Adipocyte (in vitro differentiated cells): ENCODE measurements around the gene NWD2.

Source experiments
- DNase-seq: peaks from one replicate; pipeline ENCODE4 v3.0.0-alpha.2; 2015; ENCODE audit warnings: low read depth
- H3K27me3 ChIP-seq: replicated peaks from 2 replicates; pipeline ENCODE4 v1.7.0; 2013; ENCODE audit warnings: mild to moderate bottlenecking, low read length, moderate library complexity; ENCODE audit not compliant: control insufficient read depth, insufficient read depth
- H3K36me3 ChIP-seq: 2 replicates; pipeline ENCODE4 v1.7.0; 2013; ENCODE audit warnings: low read length, mild to moderate bottlenecking, moderate library complexity; ENCODE audit not compliant: control insufficient read depth, insufficient read depth, severe bottlenecking
- H3K4me1 ChIP-seq: 2 replicates; pipeline ENCODE4 v1.7.0; 2013; ENCODE audit warnings: mild to moderate bottlenecking, low read length, moderate library complexity; ENCODE audit not compliant: control insufficient read depth, insufficient read depth
- H3K4me3 ChIP-seq: 2 replicates; pipeline ENCODE4 v1.7.0; 2013; ENCODE audit warnings: mild to moderate bottlenecking, low read length, moderate library complexity
- H3K9ac ChIP-seq: 2 replicates; pipeline ENCODE4 v1.7.0; 2013; ENCODE audit warnings: mild to moderate bottlenecking, low read length, moderate library complexity
- H3K9me3 ChIP-seq: 2 replicates; pipeline ENCODE4 v1.7.0; 2013; ENCODE audit warnings: mild to moderate bottlenecking, low read length, moderate library complexity; ENCODE audit not compliant: control insufficient read depth

Gene NWD2

DNA sequence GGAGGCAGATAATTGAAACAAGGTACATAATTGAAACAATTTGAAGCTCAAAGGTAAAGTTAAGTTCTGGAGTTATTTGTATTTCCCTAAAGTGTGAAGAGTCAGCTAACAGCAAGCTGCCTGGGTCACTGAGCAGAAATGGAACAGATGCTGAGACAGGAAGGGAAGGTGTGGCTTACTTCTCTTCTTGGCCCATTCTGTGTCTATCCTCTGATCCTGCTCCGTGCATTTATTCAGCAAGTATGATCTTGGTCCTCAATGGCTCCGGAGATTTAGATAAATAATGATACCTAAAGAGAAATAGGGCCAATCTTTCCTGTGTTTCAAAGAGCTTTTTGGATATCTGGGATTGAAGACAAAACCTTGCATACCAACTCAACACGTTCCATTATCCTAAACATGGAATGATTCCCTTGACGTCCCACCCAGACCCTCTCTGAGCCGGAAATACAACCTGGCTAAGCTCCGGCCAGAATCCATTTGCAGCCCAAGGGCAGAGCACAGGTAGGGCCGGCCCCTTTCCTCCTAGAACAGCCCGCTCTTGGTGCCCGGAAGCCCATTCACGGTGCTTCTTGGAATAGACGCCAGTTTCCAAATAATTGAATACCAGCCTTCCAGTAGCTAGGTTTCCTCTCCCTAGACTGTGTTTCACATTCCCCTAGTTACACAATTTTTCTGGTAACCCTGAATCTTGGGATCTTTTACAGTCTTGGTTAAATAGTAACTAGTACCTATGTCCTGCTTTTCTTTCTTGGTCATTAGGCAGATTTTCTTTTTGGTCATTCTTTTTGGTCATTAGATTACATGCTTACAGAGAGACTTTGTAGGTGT, 211.0 kb downstream of the NWD2 start:
- peaks cover 9% of the 10 kb centered on the region for H3K9me3 ChIP-seq
- peaks cover 52% of the 10 kb centered on the region for H3K27me3 ChIP-seq
- peaks cover 8% of the 10 kb centered on the region for H3K4me1 ChIP-seq
- DNase-seq = no peak
- H3K4me3 ChIP-seq = no peak overlapping the region
- H3K36me3 ChIP-seq = no peaks in the 10 kb centered on the region
- H3K9ac ChIP-seq = no peak overlapping the region

GRCh38 chr4:37461801-37462200, 217.3 kb downstream of the NWD2 start:
- Histone ChIP-seq H3K4me3 (no peak overlapping the region), H3K36me3 (no peaks in the 10 kb centered on the region), H3K27me3 (peaks cover 7% of the 10 kb centered on the region), H3K9me3 (peaks cover 9% of the 10 kb centered on the region), H3K9ac (no peak overlapping the region), H3K4me1 (no peaks in the 10 kb centered on the region)
- DNase-seq = no peak

DNA sequence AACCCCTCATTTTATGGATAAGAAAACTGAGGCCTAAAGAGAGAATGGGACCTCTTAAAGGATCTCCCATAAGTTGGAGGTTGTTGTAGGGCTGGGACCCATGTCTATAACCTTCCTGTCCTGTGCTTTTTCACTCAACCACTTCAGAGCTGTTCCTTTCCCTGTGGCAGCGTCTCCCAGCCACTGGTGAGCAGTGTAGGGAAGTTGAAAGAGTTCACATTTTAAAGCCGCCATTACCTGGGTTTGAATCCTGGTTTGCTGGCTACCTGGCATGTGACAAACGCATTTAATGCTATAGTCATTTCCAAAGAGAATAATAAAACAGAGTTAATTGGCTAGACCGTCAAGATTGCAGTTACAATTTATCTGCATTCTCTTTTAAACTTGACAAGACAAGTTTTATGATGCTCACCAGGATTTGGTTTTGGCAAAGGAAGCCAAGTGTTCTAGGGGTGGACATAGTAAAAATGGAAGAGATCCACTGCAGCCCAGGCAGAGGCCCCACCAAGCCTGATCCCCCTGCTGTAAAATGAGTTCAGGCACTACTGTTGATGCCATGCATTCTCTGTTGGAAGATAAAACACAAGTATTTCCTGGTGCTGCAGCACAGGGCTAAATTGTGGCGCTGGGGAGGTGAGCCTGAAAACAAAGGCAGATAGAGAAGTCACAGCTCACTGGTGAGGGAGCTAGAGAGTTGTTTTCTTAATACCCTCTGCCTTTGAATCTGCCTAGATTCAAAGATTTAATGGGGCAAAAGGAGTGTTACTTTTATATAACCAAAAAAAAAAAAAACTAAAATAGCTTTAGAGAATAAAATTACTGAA, 218.7 kb downstream of the NWD2 start:
- no peak overlapping the region for H3K4me3 ChIP-seq
- no peak overlapping the region for H3K9ac ChIP-seq
- H3K9me3 ChIP-seq = peaks cover 6% of the 10 kb centered on the region
- no peak for DNase-seq
- H3K4me1 ChIP-seq = no peaks in the 10 kb centered on the region
- H3K36me3 ChIP-seq = no peaks in the 10 kb centered on the region
- peaks cover 2% of the 10 kb centered on the region for H3K27me3 ChIP-seq

DNA sequence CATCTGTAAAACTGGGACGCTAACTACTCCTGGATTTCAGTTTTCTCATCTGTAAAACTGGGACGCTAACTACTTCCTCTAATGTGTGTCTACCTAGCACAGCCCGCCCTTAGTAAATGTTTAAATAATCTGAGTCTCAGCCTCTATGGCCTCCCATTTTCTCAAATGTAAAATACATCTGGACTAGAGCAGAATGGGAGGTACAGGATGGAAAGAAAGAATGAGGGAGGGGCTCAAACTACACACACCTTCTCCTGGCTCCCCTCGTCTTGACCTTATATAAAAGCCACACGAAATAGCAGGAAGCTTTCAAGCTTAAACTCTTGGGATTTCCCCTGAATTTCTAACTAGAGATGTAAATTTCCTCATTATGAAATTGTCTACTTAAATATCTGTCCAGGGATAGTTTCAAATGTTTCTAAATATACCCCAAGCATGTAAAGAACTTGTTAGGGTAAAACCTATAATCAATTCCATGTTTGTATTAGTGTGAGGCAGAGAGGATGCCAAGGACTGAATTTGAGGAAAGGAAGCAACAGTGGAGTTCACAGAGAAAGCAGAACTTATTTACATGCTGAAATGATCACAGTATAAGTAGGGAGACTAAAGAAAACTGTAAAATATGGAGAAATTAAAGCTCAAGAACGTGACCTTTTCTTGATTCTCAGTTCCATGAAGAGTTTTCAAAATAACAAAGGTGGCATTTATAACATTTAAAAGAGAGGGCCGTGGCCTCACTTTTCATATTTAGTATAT, 220.0 kb downstream of the NWD2 start:
- Histone ChIP-seq H3K9ac (no peak overlapping the region), H3K27me3 (peaks cover 6% of the 10 kb centered on the region), H3K36me3 (no peaks in the 10 kb centered on the region), H3K4me3 (no peak overlapping the region), H3K4me1 (no peaks in the 10 kb centered on the region), H3K9me3 (no peaks in the 10 kb centered on the region)
- no peak for DNase-seq

DNA sequence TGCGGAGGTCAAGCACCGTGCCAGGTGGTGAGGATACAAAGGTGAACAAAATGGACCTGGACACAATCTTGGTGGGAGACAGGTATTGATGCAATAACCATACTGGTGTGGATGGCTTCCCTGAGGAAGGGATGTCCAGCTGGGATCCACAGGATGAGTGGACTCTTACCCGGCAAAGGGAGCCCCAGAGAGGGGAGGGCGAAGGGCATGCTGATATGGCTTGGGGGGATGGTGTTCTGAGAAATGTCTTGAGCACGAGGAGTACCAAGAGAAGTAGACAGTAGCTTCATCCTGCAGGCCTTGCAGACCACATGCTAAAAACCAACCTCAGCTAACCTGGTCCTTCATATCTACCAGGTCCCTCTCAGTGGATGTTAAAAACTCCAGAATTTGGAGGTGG, 220.8 kb downstream of the NWD2 start:
- Histone ChIP-seq H3K36me3 (no peaks in the 10 kb centered on the region), H3K9me3 (no peaks in the 10 kb centered on the region), H3K4me1 (no peaks in the 10 kb centered on the region), H3K27me3 (peaks cover 6% of the 10 kb centered on the region), H3K4me3 (no peak overlapping the region), H3K9ac (no peak overlapping the region)
- no peak for DNase-seq

- Histone ChIP-seq H3K9me3 (no peaks in the 10 kb centered on the region), H3K27me3 (peaks cover 6% of the 10 kb centered on the region), H3K9ac (no peak overlapping the region), H3K36me3 (no peaks in the 10 kb centered on the region), H3K4me3 (no peak overlapping the region), H3K4me1 (no peaks in the 10 kb centered on the region)
- no peak for DNase-seq
These were observed 221.3 kb downstream of the NWD2 start for GRCh38 chr4:37465845-37466244.

DNA sequence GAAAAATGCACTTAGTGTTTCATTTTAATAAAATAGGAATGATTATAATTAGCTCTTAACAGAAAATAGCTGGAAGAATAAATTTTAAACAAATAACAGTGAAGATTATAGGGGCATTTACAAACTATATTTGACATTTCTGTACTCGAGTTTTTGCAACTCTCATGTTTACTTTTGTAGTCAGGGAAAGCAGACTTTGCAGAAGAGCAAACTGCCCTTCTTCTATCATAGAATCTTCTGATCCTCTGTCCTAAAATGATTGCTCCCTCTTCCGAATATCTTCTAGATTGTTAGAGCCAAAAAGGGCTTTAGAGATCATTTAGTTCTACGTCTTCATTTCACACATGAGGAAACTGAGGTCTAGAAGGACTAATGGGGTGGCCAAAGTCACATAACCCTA, 222.7 kb downstream of the NWD2 start:
- no peak for DNase-seq
- Histone ChIP-seq H3K4me3 (no peak overlapping the region), H3K36me3 (no peaks in the 10 kb centered on the region)

DNA sequence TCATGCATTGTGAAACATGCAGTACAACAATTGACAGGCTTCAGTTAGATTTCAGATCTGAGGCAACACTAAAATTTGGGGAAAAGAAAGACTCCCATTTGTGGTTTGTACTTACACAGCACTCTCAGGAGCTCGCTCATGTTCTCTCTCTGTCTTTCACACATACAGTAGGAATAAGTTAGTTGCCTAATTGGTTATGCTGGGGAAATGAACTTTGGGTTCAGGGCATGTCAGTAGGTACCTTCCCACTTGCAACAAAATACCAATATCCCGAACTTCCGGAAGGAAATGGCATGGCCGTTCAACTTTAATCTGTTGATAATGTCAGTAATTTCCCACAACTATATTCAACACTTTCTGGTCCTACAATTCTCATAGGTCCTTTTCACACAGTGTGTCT, 223.3 kb downstream of the NWD2 start:
- Histone ChIP-seq H3K4me3 (no peak overlapping the region), H3K4me1 (no peaks in the 10 kb centered on the region), H3K9me3 (no peaks in the 10 kb centered on the region), H3K36me3 (no peaks in the 10 kb centered on the region), H3K27me3 (peaks cover 6% of the 10 kb centered on the region), H3K9ac (no peak overlapping the region)
- no peak for DNase-seq

More for the DNA sequence above, 222.7 kb downstream of the NWD2 start:
- Histone ChIP-seq H3K27me3 (peaks cover 6% of the 10 kb centered on the region), H3K9ac (no peak overlapping the region), H3K4me1 (no peaks in the 10 kb centered on the region), H3K9me3 (no peaks in the 10 kb centered on the region)

GRCh38 chr4:37469286-37469685, 224.7 kb downstream of the NWD2 start:
- H3K4me1 ChIP-seq = no peaks in the 10 kb centered on the region
- no peak overlapping the region for H3K4me3 ChIP-seq
- no peak for DNase-seq
- H3K9me3 ChIP-seq = no peaks in the 10 kb centered on the region
- H3K36me3 ChIP-seq = no peaks in the 10 kb centered on the region
- H3K9ac ChIP-seq = no peak overlapping the region
- peaks cover 6% of the 10 kb centered on the region for H3K27me3 ChIP-seq

DNA sequence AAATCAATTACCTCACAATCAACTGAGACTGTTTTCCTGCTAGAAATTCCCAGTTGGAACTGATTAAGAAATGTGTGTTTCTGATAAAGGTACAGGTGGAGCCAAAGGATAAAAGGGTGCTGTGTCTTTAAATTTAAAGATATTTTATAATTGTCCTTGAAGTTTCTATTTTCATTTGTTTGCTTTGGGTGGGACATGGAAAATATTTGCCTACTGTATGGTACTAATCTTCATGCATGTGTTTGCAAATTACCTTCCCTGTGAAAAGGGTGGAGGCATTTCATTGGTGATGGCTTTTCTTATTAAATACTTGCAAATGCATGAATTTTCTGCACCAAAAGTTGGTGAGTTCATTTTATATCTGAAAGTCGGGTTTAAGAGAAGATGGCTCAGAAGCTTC, 225.7 kb downstream of the NWD2 start:
- peaks cover 6% of the 10 kb centered on the region for H3K27me3 ChIP-seq
- no peaks in the 10 kb centered on the region for H3K9me3 ChIP-seq
- no peak overlapping the region for H3K9ac ChIP-seq
- no peak for DNase-seq
- no peak overlapping the region for H3K4me3 ChIP-seq
- no peaks in the 10 kb centered on the region for H3K4me1 ChIP-seq
- no peaks in the 10 kb centered on the region for H3K36me3 ChIP-seq

DNA sequence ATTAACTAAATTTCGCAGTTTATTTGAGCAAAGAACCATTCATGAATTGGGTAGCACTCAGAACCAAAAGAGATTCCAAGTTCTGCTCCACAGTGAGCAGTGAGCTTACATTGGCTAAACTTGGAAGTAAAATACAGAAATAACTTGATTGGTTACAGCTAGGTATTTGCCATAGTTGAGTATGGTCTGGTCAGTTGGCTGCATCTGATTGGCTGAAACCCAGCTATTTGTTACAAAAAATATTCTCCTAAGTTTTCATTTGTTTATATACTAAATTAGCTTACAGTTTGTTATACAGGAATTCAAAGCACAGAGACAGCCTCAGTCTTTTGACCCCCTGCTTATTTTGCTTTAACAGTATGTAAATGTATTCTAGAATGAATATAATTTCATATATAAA, 226.6 kb downstream of the NWD2 start:
- no peaks in the 10 kb centered on the region for H3K36me3 ChIP-seq
- H3K9me3 ChIP-seq = no peaks in the 10 kb centered on the region
- no peak overlapping the region for H3K4me3 ChIP-seq
- H3K9ac ChIP-seq = no peak overlapping the region
- DNase-seq = no peak
- H3K27me3 ChIP-seq = peaks cover 6% of the 10 kb centered on the region
- H3K4me1 ChIP-seq = no peaks in the 10 kb centered on the region
